GM19452 (cell line): ENCODE measurements around the gene APEH.
"Not testable (repeated sequence)": the region's sequence is repeated elsewhere in the genome, so short reads cannot be mapped to it uniquely, and the experiment has no call there.

ENCODE experiments used
- ATAC-seq: cut with Tn5 transposase; IDR thresholded peaks from one replicate; pipeline ENCODE4 v1.9.1; 2021; ENCODE audit not compliant: unreplicated experiment

APEH gene

DNA sequence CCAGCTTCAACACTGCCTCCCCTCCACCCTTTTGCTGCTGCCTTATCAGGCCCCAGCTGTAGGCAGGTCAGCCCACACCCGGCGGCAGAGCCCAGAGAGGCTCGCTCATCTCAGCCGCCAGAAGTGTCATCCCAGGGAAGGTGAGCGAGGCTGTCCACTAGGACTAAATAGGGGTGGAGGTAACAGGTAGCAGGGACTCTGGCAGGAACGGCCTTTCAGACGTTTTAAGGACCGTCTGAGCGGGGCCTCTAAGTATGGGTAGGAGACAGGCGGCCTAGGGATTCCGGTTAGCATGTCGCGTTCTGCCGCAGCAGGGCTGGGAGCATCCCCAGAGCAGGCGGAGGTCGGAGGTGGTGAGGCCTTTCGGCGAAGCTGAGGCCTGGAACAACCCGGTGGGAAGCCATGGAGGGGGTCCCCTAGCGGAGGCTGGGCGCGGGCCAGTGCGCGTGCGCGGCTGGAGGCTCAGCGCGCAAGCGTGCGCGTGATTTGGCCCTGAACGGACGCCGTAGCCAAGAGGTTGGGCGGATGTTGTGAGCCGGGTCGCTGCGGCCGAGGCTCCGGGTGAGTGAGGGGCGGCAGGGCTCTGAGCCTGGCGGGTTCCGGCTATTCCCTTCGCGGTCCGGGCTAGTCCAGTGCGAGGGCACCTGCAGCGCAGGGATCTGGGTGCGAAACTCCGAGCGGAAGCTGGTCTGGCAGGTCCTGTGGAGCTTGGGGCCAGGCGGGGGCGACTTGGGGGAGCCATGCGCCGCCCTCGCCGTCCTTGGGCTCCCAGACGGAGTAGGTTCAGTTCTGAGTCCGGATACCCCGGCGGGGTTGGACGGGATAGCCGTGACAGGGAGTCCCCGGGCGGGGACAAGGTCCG, 15.1 kb downstream of the APEH start, which contains the start of the genes MST1 and RNF123:
Gene MST1 (minus strand): TSS at position 429 of the 862 bp plus-strand sequence. CDS start 783 bp downstream, outside the sequence.
Gene RNF123 (plus strand): TSS at position 512 of the 862 bp plus-strand sequence. CDS start 1,609 bp downstream, outside the sequence.
- peak; percentile 61 for ATAC-seq

DNA sequence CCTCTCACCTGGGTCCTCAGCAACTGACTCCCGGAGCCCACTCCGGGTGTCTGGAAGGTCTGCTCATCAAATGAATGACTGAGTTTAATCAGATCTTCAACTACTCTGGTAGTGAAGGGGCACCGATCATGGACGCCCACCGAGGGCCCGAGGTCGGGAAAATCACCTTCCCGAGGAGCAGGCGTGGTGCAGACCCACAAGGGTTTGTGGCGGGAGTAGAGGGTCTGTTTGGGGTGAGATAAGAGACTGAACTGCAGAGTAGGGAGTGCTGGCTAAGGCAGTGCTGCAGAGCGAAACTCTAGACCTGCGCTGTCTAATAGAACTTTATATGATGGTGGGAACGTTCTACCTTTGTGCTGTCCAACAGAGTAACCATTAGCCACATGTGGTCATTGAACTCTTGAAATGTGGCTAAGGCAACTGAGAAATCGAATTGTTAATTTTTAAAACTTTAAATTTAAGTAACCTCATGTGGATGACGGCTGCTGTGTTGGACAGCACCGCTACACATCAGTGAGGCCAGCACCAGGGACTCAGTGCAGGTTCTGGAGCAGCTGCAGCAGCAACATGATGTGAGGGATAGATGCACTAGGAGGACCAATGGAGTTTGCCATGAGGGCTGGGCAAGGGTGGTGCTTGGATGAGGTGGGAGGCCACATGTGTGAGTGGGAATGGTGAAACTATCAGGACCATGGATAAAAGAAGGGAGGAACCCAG, 15.9 kb downstream of the APEH start:
- not testable (repeated sequence) for ATAC-seq

GRCh38 chr3:49690856-49691255, 16.7 kb downstream of the APEH start:
- ATAC-seq: not testable (repeated sequence)

- not testable (repeated sequence) for ATAC-seq
Observed at GRCh38 chr3:49691481-49691880, 17.3 kb downstream of the APEH start.

- not testable (repeated sequence) for ATAC-seq
Observed at GRCh38 chr3:49694409-49695070, 20.4 kb downstream of the APEH start.

GRCh38 chr3:49695350-49696015, 21.3 kb downstream of the APEH start:
- ATAC-seq: not testable (repeated sequence)

DNA sequence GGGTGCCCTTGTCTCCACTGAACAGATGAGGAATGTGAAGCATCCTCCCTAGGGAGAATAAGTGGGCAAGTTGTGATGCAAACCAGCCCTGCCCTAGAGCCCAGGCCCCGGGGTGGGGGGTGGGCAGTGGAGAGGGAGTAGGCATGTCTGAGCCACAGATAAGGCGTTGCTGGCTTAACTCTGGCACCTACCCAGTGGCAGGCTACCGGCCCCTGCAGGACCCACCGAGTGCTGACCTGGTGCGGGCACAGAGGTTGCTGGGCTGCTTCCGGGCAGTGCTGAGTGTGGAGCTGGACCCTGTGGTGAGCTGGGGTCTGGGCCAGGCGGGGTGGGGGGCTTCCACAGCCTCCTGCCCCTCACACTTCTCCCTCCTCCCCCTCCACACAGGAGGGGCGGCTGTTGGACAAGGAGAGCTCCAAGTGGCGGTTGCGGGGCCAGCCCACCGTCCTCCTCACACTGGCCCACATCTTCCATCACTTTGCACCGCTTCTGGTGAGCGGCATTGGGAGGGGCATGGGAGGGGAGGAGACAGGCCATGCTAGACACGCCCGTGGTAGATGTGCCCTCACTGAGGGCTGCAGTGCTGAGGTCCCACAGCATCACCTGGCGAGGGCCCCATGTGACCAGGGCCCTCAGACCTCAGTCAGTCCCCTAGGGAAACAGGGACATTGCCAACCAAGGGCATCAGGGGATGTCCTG, 25.3 kb downstream of the APEH start:
- no peak for ATAC-seq

- no peak for ATAC-seq
Observed at GRCh38 chr3:49700014-49700413, 25.9 kb downstream of the APEH start.

GRCh38 chr3:49700453-49701128, 26.4 kb downstream of the APEH start:
- ATAC-seq: no peak

DNA sequence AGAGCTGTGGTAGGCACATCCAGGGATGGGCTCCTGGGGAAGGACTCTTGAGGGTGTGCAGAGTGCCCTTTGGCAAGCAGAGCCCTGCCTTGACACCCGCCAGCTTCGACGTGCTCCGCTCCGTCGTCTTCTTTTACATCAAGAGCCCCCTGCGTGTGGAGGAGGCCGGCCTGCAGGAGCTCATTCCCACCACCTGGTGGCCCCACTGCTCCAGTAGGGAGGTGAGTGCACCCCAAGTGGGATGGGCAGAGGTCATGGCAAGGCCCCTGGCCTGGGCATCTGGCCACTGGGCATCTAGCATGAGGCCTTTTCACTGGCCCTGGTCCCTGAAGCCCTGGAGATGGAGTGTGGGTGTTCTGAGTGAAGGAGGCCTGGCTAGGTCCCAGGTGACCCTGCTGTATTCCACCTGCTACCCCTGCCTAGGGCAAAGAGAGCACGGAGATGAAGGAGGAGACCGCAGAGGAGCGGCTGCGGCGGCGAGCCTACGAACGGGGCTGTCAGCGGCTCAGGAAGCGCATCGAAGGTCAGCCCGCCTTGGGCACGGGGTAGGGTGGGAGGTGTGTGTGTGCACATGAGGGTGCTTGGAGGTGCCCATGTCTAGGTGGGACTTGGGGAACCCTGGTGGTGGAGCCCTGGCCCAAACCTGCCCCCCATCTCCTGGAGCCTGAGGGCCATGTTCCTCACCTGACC, 27.4 kb downstream of the APEH start:
- ATAC-seq: no peak

- ATAC-seq: no peak
Observed at GRCh38 chr3:49702672-49703071, 28.5 kb downstream of the APEH start.

DNA sequence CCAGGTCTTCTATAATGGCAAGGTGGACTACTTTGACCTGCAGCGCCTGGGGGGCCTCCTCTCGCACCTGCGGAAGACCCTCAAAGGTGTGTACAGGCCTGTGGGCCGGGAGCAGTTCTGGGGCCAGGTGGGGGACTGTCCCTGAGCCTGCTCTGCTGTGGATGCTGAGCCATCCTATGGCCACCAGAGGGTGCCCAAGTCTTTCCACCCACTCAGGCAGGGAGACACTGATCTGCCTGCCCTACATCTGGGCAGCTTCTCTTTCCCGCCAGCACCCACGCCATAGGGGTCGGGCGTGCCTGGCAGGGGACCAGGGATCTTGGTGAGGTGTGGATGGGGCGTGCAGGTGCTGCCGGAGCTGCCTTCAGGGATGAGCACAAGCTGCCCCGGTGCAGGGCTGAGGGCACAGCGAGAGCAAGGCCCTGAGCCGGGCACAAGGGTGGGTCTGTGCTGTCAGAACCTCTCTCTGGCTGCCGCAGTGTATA, 29.3 kb downstream of the APEH start:
- peak; percentile 69 for ATAC-seq

GRCh38 chr3:49703956-49704355, 29.8 kb downstream of the APEH start:
- no peak for ATAC-seq

DNA sequence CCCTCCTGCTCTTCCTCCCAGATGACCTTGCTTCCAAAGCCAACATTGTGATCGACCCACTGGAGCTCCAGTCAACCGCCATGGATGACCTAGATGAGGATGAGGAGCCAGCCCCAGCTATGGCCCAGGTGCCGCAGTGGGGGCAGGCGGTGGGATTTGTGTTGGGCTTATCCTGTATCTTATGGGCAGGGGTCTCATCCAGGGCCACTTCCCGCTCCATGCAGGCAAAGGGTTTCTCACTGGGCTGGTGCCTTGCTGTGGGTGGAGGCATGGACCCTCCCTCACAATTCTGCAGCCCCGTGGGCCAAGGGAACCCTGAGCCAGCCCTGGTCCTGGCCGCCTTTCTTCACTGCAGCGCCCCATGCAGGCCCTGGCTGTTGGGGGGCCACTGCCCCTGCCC, 30.5 kb downstream of the APEH start:
- ATAC-seq: no peak

GRCh38 chr3:49705390-49705960, 31.3 kb downstream of the APEH start:
- ATAC-seq: no peak

DNA sequence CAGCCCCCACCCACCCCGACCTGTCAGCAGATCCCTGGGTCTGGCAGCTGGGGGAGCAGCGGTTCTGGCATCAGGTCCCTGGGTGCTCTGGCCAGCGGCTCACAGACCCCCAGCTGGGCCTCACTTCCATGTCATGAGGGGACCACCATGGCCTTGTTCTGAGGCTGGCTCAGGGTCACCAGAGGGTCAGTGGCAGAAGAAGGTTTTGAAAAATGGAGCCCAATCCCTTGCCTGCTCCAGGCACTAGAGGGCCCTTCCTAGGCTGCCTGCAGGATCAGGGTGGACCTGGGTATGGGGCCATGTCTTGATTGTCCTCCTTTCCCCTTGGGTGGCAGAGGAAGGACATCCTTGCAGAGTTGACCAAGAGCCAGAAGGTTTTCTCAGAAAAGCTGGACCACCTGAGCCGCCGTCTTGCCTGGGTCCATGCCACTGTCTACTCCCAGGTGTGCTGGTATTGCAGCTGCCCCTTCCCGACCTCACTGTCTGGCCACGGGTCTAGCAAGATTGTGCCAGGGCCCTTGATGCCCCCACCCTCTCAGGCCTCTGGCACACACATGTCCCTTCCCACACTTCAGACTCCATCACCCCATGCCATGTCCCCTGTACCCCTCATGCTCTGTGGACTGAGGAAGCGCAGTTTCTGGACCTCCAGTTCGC, 32.4 kb downstream of the APEH start:
- no peak for ATAC-seq

DNA sequence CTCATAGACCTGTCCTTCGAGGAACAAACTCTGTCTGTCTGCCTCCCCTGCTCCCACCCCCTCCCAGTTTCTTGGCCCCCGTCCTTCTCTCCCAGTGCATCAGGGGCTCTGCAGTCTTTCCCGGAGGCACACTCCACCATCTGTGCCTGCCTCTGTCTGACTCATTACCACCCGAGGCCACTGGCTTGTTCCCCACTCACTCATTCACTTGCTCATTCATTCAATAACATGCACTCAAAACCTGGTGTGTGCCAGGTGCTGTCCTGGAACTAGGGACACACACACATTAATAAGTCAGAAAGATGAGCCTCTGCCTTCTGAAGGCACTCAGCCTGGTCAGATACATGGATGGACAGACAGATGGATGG, 32.9 kb downstream of the APEH start:
- no peak for ATAC-seq

DNA sequence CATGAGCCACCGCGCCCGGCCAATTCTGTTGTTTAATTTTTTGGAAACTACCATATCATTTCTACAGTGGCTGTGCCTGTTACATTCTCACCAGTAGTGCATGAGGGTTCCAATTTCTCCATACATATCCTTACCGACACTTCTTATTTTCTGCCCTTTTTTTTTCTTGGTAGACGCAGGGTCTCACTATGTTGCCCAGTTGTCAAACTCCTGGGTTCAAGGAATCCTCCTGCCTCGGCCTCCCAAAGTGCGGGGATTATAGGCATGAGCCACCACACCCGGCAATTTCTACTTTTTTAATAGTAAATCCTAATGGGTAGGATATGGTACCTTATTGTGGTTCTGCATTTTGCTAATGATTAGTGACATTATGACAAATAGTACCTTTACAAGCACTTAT, 35.7 kb downstream of the APEH start:
- ATAC-seq: no peak
